ENCODE data around the gene TBC1D16. TPM values are rescaled to one million over a fixed set of nuclear protein-coding genes. Genes with fewer than 3 reads are reported as not detected.

Gene TBC1D16
- polyA plus RNA-seq, 1 experiment = 9.0 TPM

DNA sequence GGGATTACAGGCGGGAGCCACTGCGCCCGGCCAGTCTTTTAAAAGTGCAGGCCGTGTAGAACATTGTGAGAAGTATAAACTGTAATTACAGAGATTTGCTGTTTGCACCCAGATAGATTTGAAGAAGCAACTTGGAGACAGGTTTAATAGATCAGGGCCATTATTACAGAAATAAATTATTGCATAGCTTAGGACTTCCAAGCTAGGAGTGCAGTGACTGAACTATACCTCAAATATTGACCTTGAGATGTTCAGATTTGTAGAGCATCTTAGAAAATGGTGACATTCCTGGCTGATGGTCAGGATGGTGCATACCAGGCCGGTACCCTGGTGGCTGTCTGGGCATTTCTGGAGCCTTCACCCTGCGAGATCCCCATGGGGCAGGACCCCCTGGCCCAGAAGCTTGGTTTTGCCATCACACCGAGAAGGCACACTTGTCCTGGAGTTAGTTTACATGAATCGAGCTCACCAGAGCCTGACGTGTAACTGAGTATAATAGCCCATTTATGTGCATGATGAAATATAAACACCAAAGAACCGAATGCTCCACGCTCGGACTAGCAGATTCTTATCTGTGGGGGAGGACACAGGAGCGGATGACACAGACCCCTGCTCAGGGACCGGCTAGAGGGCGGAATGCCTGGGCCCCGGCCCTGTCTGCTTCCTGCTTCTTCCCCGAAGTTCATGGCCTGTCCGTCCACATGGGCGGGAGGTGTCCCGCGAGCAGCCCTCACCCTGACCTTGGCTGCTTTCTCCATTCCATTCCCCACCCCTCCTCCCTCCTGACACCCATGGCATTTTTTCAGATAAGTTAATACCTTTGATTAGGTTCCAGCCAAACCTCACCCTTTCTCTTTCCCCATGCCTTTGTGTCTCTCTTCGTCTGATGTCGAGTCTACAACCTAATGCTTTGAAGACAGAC, 32.9 kb upstream of the TBC1D16 start:
- Histone ChIP-seq H3K4me3 (ENCODE audit: low read depth, low read length) (no peak overlapping the region), H3K27me3 (ENCODE audit: control insufficient read depth, insufficient read depth, low read length) (no peaks in the 10 kb centered on the region), H3K36me3 (ENCODE audit: control insufficient read depth, insufficient read depth, low read length) (no peaks in the 10 kb centered on the region)
- TF ChIP-seq CTCF (IDR thresholded peaks at IDR 0.05; ENCODE audit: insufficient read depth, low read depth, low read length) = no peak
- CTCF ChIA-PET = interaction anchor here (0.7 to 2.8 kb wide), 3 partner anchors 14 to 44 kb away, joined by 3 to 13 read pairs (median 8); partner anchors contain the start of gene GAA
- DNase-seq (ENCODE audit: low read depth) = no peak
- POLR2A ChIA-PET = no interaction called here

DNA sequence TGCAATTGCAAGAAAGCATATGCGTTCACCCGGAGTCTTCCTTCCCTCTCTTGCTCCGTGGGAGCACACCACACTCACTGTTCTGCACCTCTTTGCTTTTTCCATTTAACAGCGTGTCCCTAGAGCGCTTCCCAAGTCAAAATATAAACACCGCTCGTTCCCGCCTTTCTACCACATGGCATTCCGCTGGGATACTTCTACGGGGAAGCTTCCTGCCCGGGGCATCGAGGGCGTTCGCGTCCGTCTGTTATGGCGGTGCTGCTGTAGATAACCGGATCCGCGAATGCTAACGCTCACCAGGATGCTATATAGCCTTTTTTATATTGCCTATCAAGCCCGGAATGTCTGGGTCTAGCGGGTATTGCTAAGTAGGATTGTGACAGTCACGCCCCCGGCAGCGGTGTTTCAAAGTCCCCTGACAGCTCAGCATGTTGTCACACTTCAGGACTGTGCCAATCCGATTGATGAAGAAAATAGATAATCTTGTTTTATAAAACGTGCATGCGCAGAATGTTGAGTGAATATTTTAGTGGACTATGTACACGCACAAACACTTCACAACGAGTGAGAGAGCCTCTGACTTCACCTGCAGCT, 31.8 kb upstream of the TBC1D16 start:
- DNase-seq (ENCODE audit: low read depth) = no peak
- CTCF ChIA-PET = interaction anchor here (1.1 to 1.4 kb wide), 2 partner anchors 16 to 34 kb away, joined by 4 to 8 read pairs; partner anchors contain the start of gene GAA
- Histone ChIP-seq H3K4me3 (ENCODE audit: low read depth, low read length) (no peak overlapping the region), H3K36me3 (ENCODE audit: control insufficient read depth, insufficient read depth, low read length) (no peaks in the 10 kb centered on the region), H3K27me3 (ENCODE audit: control insufficient read depth, insufficient read depth, low read length) (no peaks in the 10 kb centered on the region)
- POLR2A ChIA-PET = no interaction called here
- no peak for TF ChIP-seq CTCF (IDR thresholded peaks at IDR 0.05; ENCODE audit: insufficient read depth, low read depth, low read length)

DNA sequence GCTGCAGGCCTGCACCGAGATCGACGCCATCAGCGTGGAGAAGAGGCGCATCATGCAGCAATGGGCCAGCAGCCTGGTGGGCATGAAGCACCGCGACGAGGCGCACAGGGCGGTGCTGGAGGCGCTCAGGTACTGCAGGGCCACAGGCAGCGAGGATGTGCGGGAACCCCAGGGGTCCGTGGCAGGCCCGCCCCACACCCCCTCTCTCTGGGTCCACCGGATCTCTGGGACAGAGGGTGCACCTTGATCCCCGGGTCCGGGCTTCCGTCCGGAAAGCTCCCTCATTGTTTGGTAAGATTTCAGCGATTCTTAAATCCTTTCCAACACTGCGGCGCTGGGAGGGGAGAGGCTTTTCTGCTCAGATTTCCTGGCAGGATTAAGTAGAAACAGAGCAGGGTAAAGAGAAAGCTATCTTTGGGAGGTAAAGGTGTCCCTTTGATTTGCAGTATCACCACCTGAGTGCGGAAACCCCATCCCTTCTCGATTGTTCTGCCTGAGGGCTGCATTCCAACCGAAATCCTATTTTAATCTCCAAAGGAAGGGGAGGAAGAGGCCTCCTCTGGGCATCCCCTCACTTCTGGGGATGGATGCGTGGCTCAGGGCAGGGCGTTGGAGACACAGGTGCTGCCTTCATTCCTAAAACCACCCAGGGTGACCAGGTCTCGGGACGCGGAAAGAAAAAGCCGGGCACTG, 30.0 kb upstream of the TBC1D16 start:
- no peaks in the 10 kb centered on the region for H3K27me3 ChIP-seq (ENCODE audit: control insufficient read depth, insufficient read depth, low read length)
- ChIA-PET POLR2A (no interaction called here), CTCF (no interaction called here)
- no peak overlapping the region for H3K4me3 ChIP-seq (ENCODE audit: low read depth, low read length)
- DNase-seq (ENCODE audit: low read depth) = no peak
- TF ChIP-seq CTCF (IDR thresholded peaks at IDR 0.05; ENCODE audit: insufficient read depth, low read depth, low read length) = no peak
- no peaks in the 10 kb centered on the region for H3K36me3 ChIP-seq (ENCODE audit: control insufficient read depth, insufficient read depth, low read length)

GRCh38 chr17:80064696-80065095, 29.0 kb upstream of the TBC1D16 start:
- no peak for TF ChIP-seq CTCF (IDR thresholded peaks at IDR 0.05; ENCODE audit: insufficient read depth, low read depth, low read length)
- DNase-seq (ENCODE audit: low read depth) = no peak
- H3K27me3 ChIP-seq (ENCODE audit: control insufficient read depth, insufficient read depth, low read length) = no peaks in the 10 kb centered on the region
- ChIA-PET CTCF (no interaction called here), POLR2A (no interaction called here)
- no peak overlapping the region for H3K4me3 ChIP-seq (ENCODE audit: low read depth, low read length)
- H3K36me3 ChIP-seq (ENCODE audit: control insufficient read depth, insufficient read depth, low read length) = no peaks in the 10 kb centered on the region
